WI38 (cell line): ENCODE measurements around the gene PCMT1.
"Not testable (repeated sequence)": the region's sequence is repeated elsewhere in the genome, so short reads cannot be mapped to it uniquely, and the experiment has no call there.

Source experiments
- H3K4me3 ChIP-seq: 2 replicates; pipeline ENCODE4 v1.5.1; 2011; ENCODE audit warnings: low read depth, mild to moderate bottlenecking, control low read depth, low read length
- TF ChIP-seq, protein P1 (sequence below): IDR thresholded peaks from 2 replicates; pipeline ENCODE4 v1.5.1; 2012; ENCODE audit warnings: low read depth, mild to moderate bottlenecking, control low read depth, low read length

The PCMT1 gene

DNA sequence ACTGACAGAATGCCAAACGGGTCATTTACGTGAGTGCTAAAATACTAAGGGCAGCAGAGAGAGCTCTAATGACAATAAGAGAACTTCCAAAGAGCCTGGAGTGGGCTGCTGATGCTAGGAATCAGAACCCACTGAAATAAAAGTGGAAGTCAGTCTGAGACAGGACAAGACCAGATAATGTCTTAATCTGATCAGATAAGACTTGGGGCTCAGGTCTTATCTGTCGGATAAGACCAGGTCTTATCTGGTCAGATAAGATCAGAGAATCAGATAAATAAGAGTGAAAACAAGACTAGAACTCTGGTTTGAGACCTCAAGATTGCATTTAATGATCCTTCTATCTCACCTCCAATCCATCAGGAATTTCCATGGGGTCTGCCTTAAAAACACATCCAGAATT lies 96.0 kb downstream of the PCMT1 start:
- TF ChIP-seq, protein P1, sequence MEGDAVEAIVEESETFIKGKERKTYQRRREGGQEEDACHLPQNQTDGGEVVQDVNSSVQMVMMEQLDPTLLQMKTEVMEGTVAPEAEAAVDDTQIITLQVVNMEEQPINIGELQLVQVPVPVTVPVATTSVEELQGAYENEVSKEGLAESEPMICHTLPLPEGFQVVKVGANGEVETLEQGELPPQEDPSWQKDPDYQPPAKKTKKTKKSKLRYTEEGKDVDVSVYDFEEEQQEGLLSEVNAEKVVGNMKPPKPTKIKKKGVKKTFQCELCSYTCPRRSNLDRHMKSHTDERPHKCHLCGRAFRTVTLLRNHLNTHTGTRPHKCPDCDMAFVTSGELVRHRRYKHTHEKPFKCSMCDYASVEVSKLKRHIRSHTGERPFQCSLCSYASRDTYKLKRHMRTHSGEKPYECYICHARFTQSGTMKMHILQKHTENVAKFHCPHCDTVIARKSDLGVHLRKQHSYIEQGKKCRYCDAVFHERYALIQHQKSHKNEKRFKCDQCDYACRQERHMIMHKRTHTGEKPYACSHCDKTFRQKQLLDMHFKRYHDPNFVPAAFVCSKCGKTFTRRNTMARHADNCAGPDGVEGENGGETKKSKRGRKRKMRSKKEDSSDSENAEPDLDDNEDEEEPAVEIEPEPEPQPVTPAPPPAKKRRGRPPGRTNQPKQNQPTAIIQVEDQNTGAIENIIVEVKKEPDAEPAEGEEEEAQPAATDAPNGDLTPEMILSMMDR = no peak
- no peak overlapping the region for H3K4me3 ChIP-seq

DNA sequence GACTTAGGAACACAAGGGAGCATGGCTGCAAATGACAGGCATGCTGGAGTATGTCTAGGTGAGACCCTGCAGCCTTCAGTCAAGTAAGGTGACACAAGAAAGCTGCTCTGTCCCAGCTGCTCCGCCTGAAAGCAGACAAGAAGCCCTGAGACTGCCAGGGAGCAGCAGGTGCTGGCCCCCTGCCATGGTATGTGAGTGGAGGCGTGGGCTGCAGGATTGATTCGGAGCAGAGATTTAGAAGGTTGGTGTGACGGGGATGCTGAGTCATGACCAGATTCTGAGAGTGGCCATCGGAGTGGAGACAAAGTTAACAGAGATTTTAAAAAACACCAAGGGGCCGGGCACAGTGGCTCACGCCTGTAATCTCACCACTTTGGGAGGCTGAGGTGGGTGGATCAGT lies 96.8 kb downstream of the PCMT1 start:
- TF ChIP-seq, protein P1 = no peak
- H3K4me3 ChIP-seq = no peak overlapping the region

DNA sequence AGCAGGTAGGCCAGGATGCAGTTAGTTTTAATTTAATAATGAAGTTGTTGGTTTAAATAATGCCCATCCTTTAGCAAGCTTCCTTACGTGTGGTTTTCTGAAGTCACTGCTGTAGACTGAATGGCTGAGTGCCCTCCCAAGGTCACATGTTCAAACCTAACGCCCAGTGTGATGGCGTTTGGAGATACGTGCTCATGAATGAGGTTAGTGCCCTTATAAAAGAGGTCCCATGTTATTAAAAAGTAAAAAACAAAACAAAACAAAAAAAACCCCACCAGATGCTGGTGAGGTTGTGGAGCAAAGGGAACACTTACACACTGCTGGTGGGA lies 98.4 kb downstream of the PCMT1 start:
- no peak overlapping the region for H3K4me3 ChIP-seq
- TF ChIP-seq, protein P1 = no peak

DNA sequence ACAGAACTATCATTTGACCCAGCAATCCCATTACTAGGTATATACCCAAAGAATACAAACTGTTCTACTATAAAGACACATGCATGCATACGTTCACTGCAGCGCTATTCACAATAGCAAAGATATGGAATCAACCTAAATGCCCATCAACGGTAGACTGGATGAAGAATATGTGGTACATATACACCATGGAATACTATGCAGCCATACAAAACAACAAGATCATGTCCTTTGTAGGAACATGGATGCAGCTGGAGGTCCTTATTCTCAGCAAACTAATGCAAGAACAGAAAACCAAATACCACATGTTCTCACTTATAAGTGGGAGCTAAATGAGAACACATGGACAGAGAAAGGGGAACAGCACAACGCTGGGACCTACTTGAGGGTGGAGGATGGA lies 98.8 kb downstream of the PCMT1 start:
- not testable (repeated sequence) for H3K4me3 ChIP-seq

DNA sequence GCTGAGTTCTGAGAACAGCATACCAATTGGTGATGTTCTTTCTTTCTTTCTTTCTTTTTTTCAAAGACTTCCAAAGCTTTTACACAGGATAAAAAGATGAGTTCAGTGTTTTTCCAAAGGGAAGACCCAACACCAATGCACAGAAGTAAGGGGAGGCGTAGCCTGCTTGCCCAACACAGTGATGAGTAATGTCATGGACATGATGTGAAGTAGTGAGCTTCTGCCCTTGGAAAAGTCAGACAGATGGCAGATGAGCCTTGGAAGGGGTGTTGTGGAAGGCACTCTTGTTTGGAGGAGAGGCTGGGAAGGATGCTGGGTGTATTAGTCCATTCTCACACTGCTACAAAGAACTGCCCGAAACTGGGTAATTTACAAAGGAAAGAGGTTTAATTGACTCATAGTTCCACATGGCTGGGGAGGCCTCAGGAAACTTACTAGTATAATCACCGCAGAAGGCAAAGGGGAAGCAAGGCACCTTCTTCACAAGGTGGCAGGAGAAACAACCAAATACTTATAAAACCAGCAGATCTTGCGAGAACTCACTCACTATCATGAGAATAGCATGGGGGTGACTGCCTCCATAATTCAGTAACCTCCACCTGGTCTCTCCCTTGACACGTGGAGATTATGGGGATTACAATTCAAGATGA lies 102.0 kb downstream of the PCMT1 start:
- no peak overlapping the region for H3K4me3 ChIP-seq
- TF ChIP-seq, protein P1 = no peak

DNA sequence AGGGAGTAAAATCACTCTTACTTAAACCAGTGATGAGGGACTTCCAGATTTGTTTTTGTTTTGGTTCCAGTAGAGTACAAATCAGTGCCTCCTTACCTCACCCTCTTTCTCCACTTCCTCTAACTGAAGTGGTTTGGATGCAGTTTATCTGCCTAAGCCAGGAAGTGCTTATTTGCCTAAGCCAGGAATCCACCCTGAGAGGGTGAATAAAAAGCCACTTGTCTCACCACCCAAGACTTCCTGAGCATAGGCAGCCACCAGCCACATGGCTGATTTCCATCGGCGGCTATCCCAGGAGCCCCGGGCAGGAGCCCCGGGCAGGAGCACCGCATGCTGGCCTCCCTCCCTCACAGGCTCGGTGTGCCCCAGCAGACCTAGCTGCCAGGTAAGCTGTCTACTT lies 102.6 kb downstream of the PCMT1 start:
- TF ChIP-seq, protein P1 = no peak

DNA sequence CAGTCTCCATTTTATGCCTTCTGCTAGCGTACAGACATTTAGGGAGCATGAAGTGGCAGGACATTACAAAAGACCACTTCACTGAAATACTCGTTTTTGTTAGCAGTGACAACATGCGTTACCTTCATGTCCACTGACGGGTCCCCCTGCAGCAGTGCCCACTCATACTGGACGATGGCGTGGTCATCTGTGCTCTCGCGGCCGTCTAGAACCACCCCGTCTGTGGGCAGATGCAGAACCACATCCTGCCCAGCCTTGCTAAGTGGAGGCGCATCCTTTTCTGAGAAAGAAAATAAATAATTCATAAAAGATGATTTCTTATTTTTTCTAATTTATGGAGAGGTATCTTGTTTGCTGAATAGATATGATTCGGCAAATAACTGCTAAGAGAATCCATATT lies 103.3 kb downstream of the PCMT1 start:
- TF ChIP-seq, protein P1 = no peak
- H3K4me3 ChIP-seq = no peak overlapping the region

More for the DNA sequence above, 102.6 kb downstream of the PCMT1 start:
- no peak overlapping the region for H3K4me3 ChIP-seq

DNA sequence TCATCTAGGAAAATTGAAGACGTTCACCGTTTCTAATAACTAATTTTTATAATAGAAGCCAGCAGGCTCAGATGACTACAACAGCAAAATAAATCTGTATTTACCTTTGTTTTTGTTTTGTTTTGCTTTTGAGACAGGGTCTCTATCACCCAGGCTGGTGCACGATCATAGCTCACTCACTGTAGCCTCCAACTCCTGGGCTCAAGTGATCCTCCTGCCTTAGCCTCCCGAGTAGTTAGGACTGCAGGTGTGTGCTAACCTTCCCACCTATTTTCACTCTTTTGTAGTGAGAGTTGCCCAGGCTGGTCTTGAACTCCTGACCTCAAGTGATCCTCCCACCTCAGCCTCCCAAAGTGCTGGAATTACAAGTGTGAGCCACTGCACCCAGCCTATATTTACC lies 104.5 kb downstream of the PCMT1 start:
- not testable (repeated sequence) for H3K4me3 ChIP-seq
